ENCODE data around the gene RASGEF1B.

The RASGEF1B gene

GRCh38 chr4:81470456-81471297 lies 1.0 kb downstream of the RASGEF1B start:
- no peak for TF ChIP-seq CTCF (IDR thresholded peaks at IDR 0.05; ENCODE audit: extremely low read depth, missing control alignments)
- peak; percentile 19 for DNase-seq (ENCODE audit: low spot score)

- no peak for DNase-seq (ENCODE audit: low spot score)
- no peak for TF ChIP-seq CTCF (IDR thresholded peaks at IDR 0.05; ENCODE audit: extremely low read depth, missing control alignments)
Measured at GRCh38 chr4:81469781-81470455, 1.8 kb downstream of the RASGEF1B start.

- TF ChIP-seq CTCF (IDR thresholded peaks at IDR 0.05; ENCODE audit: extremely low read depth, missing control alignments) = no peak
- no peak for DNase-seq (ENCODE audit: low spot score)
Measured at GRCh38 chr4:81468678-81469077, 3.0 kb downstream of the RASGEF1B start.

- TF ChIP-seq CTCF (IDR thresholded peaks at IDR 0.05; ENCODE audit: extremely low read depth, missing control alignments) = no peak
- DNase-seq (ENCODE audit: low spot score) = no peak
Measured at GRCh38 chr4:81467672-81467964, 4.1 kb downstream of the RASGEF1B start.

DNA sequence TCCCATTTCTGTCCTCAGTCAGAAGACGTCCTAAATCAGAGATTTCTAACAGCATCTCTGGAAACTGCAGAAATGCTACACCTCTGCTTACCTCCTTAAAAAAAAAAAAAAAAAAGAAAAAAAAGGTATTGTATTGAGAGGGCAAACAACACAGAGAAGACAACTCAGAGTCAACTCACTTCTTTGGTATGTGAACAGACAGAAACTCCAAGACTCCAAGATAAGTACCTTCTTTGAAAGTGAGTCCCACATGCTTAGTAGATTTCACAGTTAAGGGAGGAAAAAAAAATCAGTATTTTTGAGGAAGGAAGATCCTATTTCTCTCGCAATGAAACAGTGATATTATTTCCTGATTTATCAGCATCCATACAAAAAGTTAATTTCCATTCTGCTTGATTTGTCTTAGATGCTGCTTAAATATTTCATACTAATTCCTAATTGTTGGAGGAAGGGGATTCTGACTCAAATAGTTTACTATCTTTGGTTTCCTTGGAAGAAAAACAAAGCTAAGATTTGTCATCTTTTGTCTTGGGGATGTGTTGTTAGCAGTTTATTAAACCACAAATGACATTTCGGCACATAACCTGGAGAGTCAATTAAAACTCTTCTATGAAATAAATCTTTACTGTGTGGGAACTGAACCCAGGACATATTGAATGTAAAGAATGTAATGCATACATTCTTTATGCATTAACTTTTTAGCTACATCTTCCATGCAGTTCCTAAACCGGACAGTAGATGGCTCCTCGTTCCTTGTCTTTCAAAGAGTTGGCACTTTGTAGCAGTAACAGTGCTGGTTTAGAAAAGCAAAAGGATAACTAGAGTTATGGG lies 4.7 kb downstream of the RASGEF1B start:
- DNase-seq (ENCODE audit: low spot score) = peak; percentile 58
- TF ChIP-seq CTCF (IDR thresholded peaks at IDR 0.05; ENCODE audit: extremely low read depth, missing control alignments) = peak; percentile 74

GRCh38 chr4:81465406-81466340 lies 6.0 kb downstream of the RASGEF1B start:
- no peak for TF ChIP-seq CTCF (IDR thresholded peaks at IDR 0.05; ENCODE audit: extremely low read depth, missing control alignments)
- DNase-seq (ENCODE audit: low spot score) = no peak
